Loucy (cell line): Measurements from ENCODE around the gene ILKAP.

ENCODE experiments used
- H2AFZ ChIP-seq: fragments of 200-600 bp; sonication (generic); 2 replicates; pipeline ENCODE4 v1.6.0; 2016; ENCODE audit warnings: antibody characterized with exemption, mild to moderate bottlenecking, low read length, moderate library complexity
- H3F3A ChIP-seq: fragments of 200-600 bp; 2 replicates; pipeline ENCODE4 v1.6.0; 2016; ENCODE audit warnings: antibody characterized with exemption, low read depth, mild to moderate bottlenecking
- H3K27me3 ChIP-seq: fragments of 200-600 bp; sonication (generic); 2 replicates; pipeline ENCODE4 v1.6.1; 2014; ENCODE audit warnings: low read length, mild to moderate bottlenecking; ENCODE audit not compliant: insufficient read depth, poor library complexity, severe bottlenecking
- H3K36me3 ChIP-seq: fragments of 200-600 bp; sonication (generic); 2 replicates; pipeline ENCODE4 v1.6.1; 2016; ENCODE audit warnings: low read length; ENCODE audit not compliant: insufficient read depth
- H3K4me1 ChIP-seq: fragments of 200-600 bp; sonication (generic); 2 replicates; pipeline ENCODE4 v1.5.1; 2014; ENCODE audit warnings: low read length, mild to moderate bottlenecking; ENCODE audit not compliant: insufficient read depth, poor library complexity, severe bottlenecking
- H3K4me2 ChIP-seq: fragments of 200-600 bp; sonication (generic); 2 replicates; pipeline ENCODE4 v1.6.0; 2014; ENCODE audit warnings: antibody characterized with exemption, low read length, low read depth, mild to moderate bottlenecking; ENCODE audit not compliant: poor library complexity, severe bottlenecking
- H3K4me3 ChIP-seq: fragments of 200-600 bp; sonication (generic); 2 replicates; pipeline ENCODE4 v1.5.1; 2014; ENCODE audit warnings: low read length, mild to moderate bottlenecking, mixed read lengths; ENCODE audit not compliant: poor library complexity, severe bottlenecking
- H3K79me2 ChIP-seq: fragments of 200-600 bp; sonication (generic); 2 replicates; pipeline ENCODE4 v1.6.1; 2014; ENCODE audit warnings: low read length; ENCODE audit not compliant: insufficient read depth
- H3K9ac ChIP-seq: fragments of 200-600 bp; sonication (generic); 2 replicates; pipeline ENCODE4 v1.6.0; 2014; ENCODE audit warnings: mild to moderate bottlenecking, low read depth, low read length, moderate library complexity; ENCODE audit not compliant: poor library complexity, severe bottlenecking
- H3K9me2 ChIP-seq: fragments of 200-600 bp; sonication (generic); replicated peaks from 2 replicates; pipeline ENCODE4 v1.6.1; 2016; ENCODE audit warnings: low read depth, low read length, mixed read lengths
- H3K9me3 ChIP-seq: fragments of 200-600 bp; sonication (generic); 2 replicates; pipeline ENCODE4 v1.6.1; 2014; ENCODE audit warnings: mild to moderate bottlenecking, antibody characterized with exemption, low read length, low read depth; ENCODE audit not compliant: insufficient read depth
- H4K20me1 ChIP-seq: fragments of 200-600 bp; sonication (generic); 2 replicates; pipeline ENCODE4 v1.6.0; 2014; ENCODE audit warnings: antibody characterized with exemption, low read length, mild to moderate bottlenecking; ENCODE audit not compliant: insufficient read depth, poor library complexity, severe bottlenecking
- EZH2phosphoT487 ChIP-seq: fragments of 200-600 bp; IDR thresholded peaks from 2 replicates; pipeline ENCODE4 v1.6.1; 2018; ENCODE audit warnings: antibody characterized with exemption, mild to moderate bottlenecking, moderate library complexity, borderline replicate concordance
- TF ChIP-seq, protein P1 (sequence below): fragments of 200-600 bp; sonication (generic); conservative IDR thresholded peaks from 2 replicates; pipeline ENCODE4 v1.5.1; 2014; ENCODE audit warnings: mild to moderate bottlenecking, antibody characterized with exemption, low read length

ILKAP gene

DNA sequence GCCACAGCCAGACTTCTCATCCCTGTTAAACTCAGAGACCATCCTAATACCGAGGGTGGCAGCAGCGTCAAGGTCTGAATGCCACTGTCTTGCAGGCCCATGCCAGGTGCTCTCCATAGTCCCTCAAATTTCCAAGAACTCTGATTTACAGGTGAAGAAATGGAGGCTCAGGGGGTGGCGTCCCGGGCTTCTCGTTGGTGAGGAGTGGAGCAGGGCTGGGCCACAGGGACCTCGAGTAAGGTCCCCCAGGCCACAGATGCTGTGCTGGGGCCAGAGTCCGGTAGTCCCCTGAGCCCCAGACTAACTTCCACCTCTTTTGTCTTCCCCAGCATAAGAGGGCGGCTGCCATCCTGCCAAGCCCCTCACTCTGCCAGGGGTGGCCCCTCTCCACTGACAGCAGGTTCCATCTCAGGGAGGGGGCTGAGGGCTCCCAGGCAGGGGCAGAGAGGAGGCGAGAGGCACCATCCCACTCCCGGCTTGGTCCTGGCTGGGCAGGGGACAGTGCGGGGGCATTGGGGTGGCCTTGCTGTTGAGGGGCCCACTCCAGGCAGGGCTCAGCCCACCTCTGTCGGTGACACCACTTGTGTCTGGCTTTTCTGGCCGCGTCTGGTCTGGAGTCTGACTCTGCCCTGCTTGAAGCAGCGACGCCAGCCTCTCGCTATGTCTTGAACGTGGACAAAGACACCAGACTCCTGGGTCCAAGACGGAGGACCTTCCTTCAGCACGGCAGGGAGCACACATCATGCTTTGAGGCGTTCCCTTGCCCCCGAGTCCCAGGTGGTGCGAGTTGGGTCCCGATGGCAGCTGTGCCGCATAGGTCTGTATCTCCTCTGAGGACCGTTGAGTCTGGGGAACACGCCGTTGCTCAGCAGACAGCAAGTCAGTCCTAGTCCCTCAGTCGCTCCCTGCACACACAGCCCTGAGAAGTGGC lies 80.9 kb downstream of the ILKAP start:
- Histone ChIP-seq H2AFZ (no peak overlapping the region), H3K79me2 (no peaks in the 10 kb centered on the region), H3K4me2 (no peak overlapping the region), H3K9me3 (no peaks in the 10 kb centered on the region), H3K36me3 (no peaks in the 10 kb centered on the region), H3K4me3 (no peak overlapping the region), H3F3A (no peaks in the 10 kb centered on the region), H3K9ac (no peak overlapping the region), H3K9me2 (no peaks in the 10 kb centered on the region), H3K4me1 (no peaks in the 10 kb centered on the region), H4K20me1 (no peaks in the 10 kb centered on the region), H3K27me3 (no peaks in the 10 kb centered on the region)
- no peak for TF ChIP-seq EZH2phosphoT487
- TF ChIP-seq, protein P1, sequence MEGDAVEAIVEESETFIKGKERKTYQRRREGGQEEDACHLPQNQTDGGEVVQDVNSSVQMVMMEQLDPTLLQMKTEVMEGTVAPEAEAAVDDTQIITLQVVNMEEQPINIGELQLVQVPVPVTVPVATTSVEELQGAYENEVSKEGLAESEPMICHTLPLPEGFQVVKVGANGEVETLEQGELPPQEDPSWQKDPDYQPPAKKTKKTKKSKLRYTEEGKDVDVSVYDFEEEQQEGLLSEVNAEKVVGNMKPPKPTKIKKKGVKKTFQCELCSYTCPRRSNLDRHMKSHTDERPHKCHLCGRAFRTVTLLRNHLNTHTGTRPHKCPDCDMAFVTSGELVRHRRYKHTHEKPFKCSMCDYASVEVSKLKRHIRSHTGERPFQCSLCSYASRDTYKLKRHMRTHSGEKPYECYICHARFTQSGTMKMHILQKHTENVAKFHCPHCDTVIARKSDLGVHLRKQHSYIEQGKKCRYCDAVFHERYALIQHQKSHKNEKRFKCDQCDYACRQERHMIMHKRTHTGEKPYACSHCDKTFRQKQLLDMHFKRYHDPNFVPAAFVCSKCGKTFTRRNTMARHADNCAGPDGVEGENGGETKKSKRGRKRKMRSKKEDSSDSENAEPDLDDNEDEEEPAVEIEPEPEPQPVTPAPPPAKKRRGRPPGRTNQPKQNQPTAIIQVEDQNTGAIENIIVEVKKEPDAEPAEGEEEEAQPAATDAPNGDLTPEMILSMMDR, result no peak

DNA sequence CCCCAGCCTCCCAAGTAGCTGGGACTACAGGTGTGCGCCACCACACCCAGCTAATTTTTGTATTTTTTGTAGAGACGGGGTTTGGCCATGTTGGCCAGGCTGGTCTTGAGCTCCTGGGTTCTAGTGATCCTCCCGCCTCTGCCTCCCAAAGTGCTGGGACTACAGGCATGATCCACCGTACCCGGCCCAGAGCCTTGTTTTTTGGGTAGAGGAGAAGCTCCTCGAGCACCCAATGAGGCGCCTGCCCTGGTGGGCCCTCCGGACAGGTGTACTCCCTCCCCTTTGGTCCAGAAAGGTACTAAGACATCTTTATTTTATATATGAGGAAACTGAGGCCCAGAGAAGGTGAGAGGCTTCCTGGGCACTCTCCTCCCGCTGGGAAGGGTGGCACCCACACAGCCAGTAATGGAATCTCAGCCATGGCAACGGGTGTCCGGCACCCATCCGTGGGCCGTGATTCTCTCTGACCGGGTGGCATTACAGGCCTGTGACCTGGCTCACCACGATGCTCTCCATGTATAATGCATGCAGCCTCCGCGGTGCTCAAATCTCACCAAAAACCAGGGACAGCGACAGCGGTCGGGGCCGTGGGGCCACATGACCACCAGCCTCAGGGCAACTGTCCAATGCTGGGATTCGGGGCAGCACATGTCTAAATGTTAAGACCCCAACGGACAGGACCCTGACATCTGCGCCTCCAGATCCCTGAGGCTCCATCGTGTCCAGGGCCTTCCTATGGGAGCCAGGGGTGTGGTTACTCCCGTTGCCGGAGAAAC lies 81.8 kb downstream of the ILKAP start:
- no peak for TF ChIP-seq EZH2phosphoT487
- TF ChIP-seq, protein P1, result no peak
- no peak overlapping the region for H2AFZ ChIP-seq

DNA sequence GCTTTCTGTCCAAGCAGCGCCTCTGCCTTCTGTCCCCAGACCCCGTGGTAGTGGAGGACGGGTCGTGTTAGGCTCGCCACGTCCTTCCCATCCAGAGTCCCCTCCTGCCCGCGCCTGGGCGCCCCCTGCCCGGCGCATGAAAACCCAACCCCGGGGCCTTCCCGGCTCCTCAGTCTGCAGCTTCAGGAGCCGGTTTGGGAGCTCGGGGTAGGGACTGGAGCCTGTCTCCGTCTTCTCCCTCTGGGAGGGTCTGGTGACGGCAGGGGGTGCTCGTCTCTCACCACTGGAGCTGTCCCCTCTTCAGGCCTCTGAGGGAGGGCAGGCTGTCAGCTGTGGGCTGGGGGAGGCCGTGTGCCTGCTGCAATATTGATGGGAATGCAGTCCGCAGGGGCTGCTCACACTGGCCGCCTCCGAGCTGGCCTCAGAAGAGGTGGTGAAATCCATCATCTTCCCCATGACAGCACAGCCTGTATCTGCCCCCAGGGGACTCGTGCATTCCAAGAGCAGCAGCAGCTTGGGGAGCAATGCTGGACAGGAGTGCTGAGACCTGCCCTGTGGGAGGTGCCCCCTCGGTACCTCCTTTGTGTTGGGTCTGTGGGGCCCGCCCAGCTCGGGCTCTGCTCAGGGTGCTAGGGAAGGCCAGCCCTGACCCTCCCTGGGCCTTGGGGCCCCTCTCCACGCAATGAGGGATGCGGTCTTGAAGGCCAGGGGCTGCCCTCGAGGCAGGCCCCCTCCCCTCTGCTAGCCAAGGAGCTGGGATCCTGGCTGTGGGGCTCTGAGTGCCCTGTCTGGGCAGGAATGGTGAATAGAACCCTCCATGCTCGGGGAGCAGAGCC lies 82.8 kb downstream of the ILKAP start:
- Histone ChIP-seq H3K9me2 (no peaks in the 10 kb centered on the region), H3K36me3 (no peaks in the 10 kb centered on the region), H4K20me1 (no peaks in the 10 kb centered on the region), H3K4me3 (no peak overlapping the region), H3K9me3 (no peaks in the 10 kb centered on the region), H3K4me2 (no peak overlapping the region), H3K4me1 (no peaks in the 10 kb centered on the region), H3K79me2 (no peaks in the 10 kb centered on the region), H3F3A (no peaks in the 10 kb centered on the region), H3K9ac (no peak overlapping the region), H2AFZ (no peak overlapping the region), H3K27me3 (no peaks in the 10 kb centered on the region)
- TF ChIP-seq, protein P1, result no peak
- no peak for TF ChIP-seq EZH2phosphoT487

More for the DNA sequence above, 81.8 kb downstream of the ILKAP start:
- Histone ChIP-seq H3F3A (no peaks in the 10 kb centered on the region), H3K9me3 (no peaks in the 10 kb centered on the region), H3K9ac (no peak overlapping the region), H3K79me2 (no peaks in the 10 kb centered on the region), H3K27me3 (no peaks in the 10 kb centered on the region), H3K4me2 (no peak overlapping the region), H4K20me1 (no peaks in the 10 kb centered on the region), H3K36me3 (no peaks in the 10 kb centered on the region), H3K9me2 (no peaks in the 10 kb centered on the region), H3K4me1 (no peaks in the 10 kb centered on the region), H3K4me3 (no peak overlapping the region)
